Measurements from ENCODE around the gene NME7. TPM values are rescaled to one million over a fixed set of nuclear protein-coding genes. Genes with fewer than 3 reads are reported as not detected.

The NME7 gene
- total RNA-seq, 1 experiment from 2014 or later: 25.2 TPM

DNA sequence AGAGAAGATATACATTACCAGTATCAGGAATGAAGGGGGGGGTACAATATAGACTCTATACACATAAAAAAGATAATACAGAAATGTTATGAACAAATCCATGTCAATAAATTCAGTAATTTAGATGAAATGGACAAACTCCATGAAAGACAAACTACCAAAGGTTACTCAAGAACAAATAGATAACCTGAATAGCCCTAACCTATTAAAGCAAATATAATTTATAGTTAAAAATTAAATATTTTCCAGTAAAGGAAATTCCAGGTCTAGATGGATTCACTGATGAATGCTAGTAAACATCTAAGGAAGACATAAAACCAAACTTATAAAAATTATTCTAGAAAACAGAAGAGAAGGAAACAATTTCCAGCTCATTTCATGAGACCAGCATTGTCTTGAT, 13.6 kb upstream of the NME7 start:
- no peak for DNase-seq
- intact Hi-C loops (cut with micrococcal nuclease; ENCODE audit: unreplicated experiment): no loop called here
- CTCF ChIA-PET: interaction anchor here (1.8 kb wide), 1 partner anchor 14 kb away, joined by 5 read pairs; the partner anchor contains the start of genes BLZF1 and NME7
- H3K4me3 Mint-ChIP-seq (ENCODE audit: low read depth, unreplicated experiment): no peak overlapping the region
- BruUV-seq (replicated peaks): no TSS peak
- H3K27ac Mint-ChIP-seq (ENCODE audit: unreplicated experiment): peak overlapping the region; percentile 55
- no peaks in the 10 kb centered on the region for H3K9me3 Mint-ChIP-seq (ENCODE audit: low read depth, unreplicated experiment)
- peaks cover 7% of the 10 kb centered on the region for H3K4me1 Mint-ChIP-seq (ENCODE audit: low read depth, unreplicated experiment)
- TF ChIP-seq, protein P1, sequence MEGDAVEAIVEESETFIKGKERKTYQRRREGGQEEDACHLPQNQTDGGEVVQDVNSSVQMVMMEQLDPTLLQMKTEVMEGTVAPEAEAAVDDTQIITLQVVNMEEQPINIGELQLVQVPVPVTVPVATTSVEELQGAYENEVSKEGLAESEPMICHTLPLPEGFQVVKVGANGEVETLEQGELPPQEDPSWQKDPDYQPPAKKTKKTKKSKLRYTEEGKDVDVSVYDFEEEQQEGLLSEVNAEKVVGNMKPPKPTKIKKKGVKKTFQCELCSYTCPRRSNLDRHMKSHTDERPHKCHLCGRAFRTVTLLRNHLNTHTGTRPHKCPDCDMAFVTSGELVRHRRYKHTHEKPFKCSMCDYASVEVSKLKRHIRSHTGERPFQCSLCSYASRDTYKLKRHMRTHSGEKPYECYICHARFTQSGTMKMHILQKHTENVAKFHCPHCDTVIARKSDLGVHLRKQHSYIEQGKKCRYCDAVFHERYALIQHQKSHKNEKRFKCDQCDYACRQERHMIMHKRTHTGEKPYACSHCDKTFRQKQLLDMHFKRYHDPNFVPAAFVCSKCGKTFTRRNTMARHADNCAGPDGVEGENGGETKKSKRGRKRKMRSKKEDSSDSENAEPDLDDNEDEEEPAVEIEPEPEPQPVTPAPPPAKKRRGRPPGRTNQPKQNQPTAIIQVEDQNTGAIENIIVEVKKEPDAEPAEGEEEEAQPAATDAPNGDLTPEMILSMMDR (IDR thresholded peaks at IDR 0.05; ENCODE audit: unreplicated experiment): no peak
- H3K27me3 Mint-ChIP-seq (ENCODE audit: unreplicated experiment): no peaks in the 10 kb centered on the region
- H3K36me3 Mint-ChIP-seq (ENCODE audit: insufficient read depth, unreplicated experiment): peaks cover 23% of the 10 kb centered on the region

DNA sequence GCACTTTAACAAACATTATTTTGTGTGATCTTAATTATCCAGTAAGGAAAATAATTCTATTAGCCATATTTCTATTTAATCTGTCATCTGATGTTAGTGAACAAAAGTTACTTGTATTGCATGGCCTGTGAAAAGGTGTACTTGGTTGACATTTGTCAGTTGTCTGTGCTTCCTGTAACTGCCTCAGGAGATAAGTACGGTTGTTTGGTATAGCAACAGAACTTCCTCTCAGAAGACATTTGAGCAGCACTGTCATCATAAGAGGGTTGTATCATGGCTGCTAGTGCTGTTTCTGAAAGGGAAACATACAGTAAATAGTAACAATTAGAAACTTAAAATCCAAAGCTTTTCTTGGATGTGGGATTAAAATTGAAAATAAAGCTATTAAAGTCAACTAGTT, 3.8 kb upstream of the NME7 start:
- Mint-ChIP-seq H3K27me3 (ENCODE audit: unreplicated experiment) (no peaks in the 10 kb centered on the region), H3K36me3 (ENCODE audit: insufficient read depth, unreplicated experiment) (peaks cover 12% of the 10 kb centered on the region), H3K27ac (ENCODE audit: unreplicated experiment) (no peak overlapping the region), H3K9me3 (ENCODE audit: low read depth, unreplicated experiment) (no peaks in the 10 kb centered on the region), H3K4me1 (ENCODE audit: low read depth, unreplicated experiment) (peaks cover 10% of the 10 kb centered on the region), H3K4me3 (ENCODE audit: low read depth, unreplicated experiment) (no peak overlapping the region)
- no peak for DNase-seq
- intact Hi-C loops (cut with micrococcal nuclease; ENCODE audit: unreplicated experiment): no loop called here
- CTCF ChIA-PET: no interaction called here
- no TSS peak for BruUV-seq (replicated peaks)
- TF ChIP-seq, protein P1 (IDR thresholded peaks at IDR 0.05; ENCODE audit: unreplicated experiment): no peak

DNA sequence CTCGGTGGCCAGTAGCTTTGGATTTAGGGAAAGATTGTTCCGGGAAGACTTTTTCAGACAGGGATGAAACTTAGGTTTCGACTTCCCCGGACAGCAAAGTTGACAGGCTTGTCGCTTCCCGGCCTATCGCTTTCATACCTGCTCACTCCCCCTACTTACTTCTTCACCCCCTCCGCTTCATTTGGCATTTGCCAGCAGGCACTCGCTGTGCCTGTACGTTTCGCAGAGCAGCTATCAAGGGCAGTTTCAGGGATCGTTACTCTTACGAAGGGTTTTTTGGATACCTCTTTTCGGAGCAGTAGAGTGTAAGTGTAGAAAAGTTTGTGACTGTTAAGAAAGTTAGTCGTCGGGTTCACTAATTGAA, 791 bp upstream of the NME7 start:
- DNase-seq: no peak
- TF ChIP-seq, protein P1 (IDR thresholded peaks at IDR 0.05; ENCODE audit: unreplicated experiment): no peak
- no peak overlapping the region for H3K4me3 Mint-ChIP-seq (ENCODE audit: low read depth, unreplicated experiment)
- no peaks in the 10 kb centered on the region for H3K9me3 Mint-ChIP-seq (ENCODE audit: low read depth, unreplicated experiment)
- CTCF ChIA-PET: interaction anchor here (0.6 to 1.7 kb wide), 9 partner anchors 17 to 765 kb away, joined by 3 to 7 read pairs (median 3); partner anchors contain the start of gene SLC19A2
- no TSS peak for BruUV-seq (replicated peaks)
- peaks cover 17% of the 10 kb centered on the region for H3K4me1 Mint-ChIP-seq (ENCODE audit: low read depth, unreplicated experiment)
- H3K27me3 Mint-ChIP-seq (ENCODE audit: unreplicated experiment): no peaks in the 10 kb centered on the region
- peaks cover 12% of the 10 kb centered on the region for H3K36me3 Mint-ChIP-seq (ENCODE audit: insufficient read depth, unreplicated experiment)
- intact Hi-C loops (cut with micrococcal nuclease; ENCODE audit: unreplicated experiment): loop anchor here (5.0 kb wide), 4 partner anchors 94 to 871 kb away; no protein-coding TSS in a partner anchor
- no peak overlapping the region for H3K27ac Mint-ChIP-seq (ENCODE audit: unreplicated experiment)

DNA sequence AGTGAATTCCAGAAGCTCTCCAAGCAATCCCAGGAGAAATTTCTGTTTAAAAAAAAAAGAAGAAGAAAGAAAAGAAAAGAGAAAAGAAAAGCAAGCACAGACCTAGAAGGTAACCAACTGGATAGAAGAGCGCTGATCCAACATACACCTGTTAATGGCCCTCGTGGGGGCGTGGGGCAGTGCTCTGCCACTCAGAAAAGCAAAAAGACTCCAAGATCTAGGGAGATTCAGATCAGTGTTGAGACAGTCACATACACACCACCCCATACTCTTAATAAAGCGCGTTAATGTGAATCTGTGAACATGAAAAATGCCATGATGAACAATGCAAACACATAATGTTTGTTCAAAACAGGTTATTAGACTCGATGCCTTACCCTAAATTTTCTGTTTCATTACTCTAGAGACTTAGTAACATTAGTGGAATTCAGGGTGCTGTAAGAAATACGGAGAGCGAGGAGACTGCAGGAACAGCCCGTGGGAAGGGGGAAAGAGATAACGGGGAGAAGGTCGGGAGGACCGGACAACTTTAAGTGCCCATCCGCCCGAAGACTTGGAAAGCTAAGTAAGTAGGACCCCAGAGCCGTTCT, 406 bp downstream of the NME7 start:
- no peaks in the 10 kb centered on the region for H3K9me3 Mint-ChIP-seq (ENCODE audit: low read depth, unreplicated experiment)
- no peaks in the 10 kb centered on the region for H3K27me3 Mint-ChIP-seq (ENCODE audit: unreplicated experiment)
- intact Hi-C loops (cut with micrococcal nuclease; ENCODE audit: unreplicated experiment): loop anchor here (5.0 kb wide), 4 partner anchors 95 to 870 kb away; no protein-coding TSS in a partner anchor
- TSS peak; percentile 71 for BruUV-seq (replicated peaks)
- CTCF ChIA-PET: interaction anchor here (0.6 to 1.7 kb wide), 6 partner anchors 13 to 1024 kb away, joined by 3 to 7 read pairs (median 4); partner anchors contain the start of gene SLC19A2
- no peak overlapping the region for H3K27ac Mint-ChIP-seq (ENCODE audit: unreplicated experiment)
- peaks cover 20% of the 10 kb centered on the region for H3K4me1 Mint-ChIP-seq (ENCODE audit: low read depth, unreplicated experiment)
- no peak for DNase-seq
- TF ChIP-seq, protein P1 (IDR thresholded peaks at IDR 0.05; ENCODE audit: unreplicated experiment): no peak
- peaks cover 7% of the 10 kb centered on the region for H3K36me3 Mint-ChIP-seq (ENCODE audit: insufficient read depth, unreplicated experiment)
- no peak overlapping the region for H3K4me3 Mint-ChIP-seq (ENCODE audit: low read depth, unreplicated experiment)
